Erythroblast (primary cell): ENCODE results near the gene NRGN.

Source experiments
- GATA1 ChIP-seq: IDR thresholded peaks from 2 replicates; pipeline ENCODE4 v1.6.1; 2011; ENCODE audit warnings: low read depth, mild to moderate bottlenecking, control low read depth, low read length, moderate library complexity
- POLR2A ChIP-seq: IDR thresholded peaks from 2 replicates; pipeline ENCODE4 v1.6.1; 2011; ENCODE audit warnings: mild to moderate bottlenecking, low read length

DNA sequence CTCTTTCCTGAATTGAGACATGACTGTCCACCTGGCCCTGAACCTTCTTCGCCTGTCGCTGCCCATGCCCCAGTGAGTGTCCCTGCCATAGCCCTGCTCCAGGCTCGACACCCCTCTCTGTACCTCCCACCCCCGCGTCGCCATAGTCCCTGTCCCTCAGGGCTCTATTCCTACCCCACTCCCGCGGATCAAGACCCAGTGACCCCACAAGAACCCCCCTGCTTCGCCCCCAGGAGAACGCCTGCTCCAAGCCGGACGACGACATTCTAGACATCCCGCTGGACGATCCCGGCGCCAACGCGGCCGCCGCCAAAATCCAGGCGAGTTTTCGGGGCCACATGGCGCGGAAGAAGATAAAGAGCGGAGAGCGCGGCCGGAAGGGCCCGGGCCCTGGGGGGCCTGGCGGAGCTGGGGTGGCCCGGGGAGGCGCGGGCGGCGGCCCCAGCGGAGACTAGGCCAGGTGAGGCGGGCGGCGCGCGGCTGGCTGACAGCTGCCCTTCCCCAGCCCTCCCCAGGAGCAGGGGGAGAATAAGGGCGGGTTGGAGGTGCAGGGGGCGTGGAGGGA, 5.6 kb downstream of the NRGN start:
- no peak for TF ChIP-seq POLR2A
- no peak for TF ChIP-seq GATA1
